Stimulated activated naive B cell treated with anti-CD40 and anti-IgM and Interleukin-4, amounts not matched to agents 10 μg/mL and 1 μg/mL and 100 μg/mL, for 72 hours (primary cell): ENCODE results near the gene ZDHHC20.
A peak's percentile ranks its signal among the peaks of the same experiment; 100 is the strongest.

Experiments used
- ATAC-seq, 2 donors: fragments of 150-1000 bp; cut with Tn5 transposase; replicated peaks; 2 replicates each; pipeline ENCODE4 v1.10.0; 2021; ENCODE audit warnings: moderate library complexity in 1 of 2
- DNase-seq: peaks from one replicate; pipeline ENCODE4 v3.0.0; 2021
- H3K27ac Mint-ChIP-seq: one replicate; pipeline ENCODE4 v1.8.0; 2022; ENCODE audit warnings: mild to moderate bottlenecking, mixed read lengths
- H3K27me3 Mint-ChIP-seq, 2 donors: one replicate each; pipeline ENCODE4 v1.8.0; 2022; ENCODE audit warnings: mixed read lengths in 2 of 2
- H3K36me3 Mint-ChIP-seq, 2 donors: one replicate each; pipeline ENCODE4 v1.8.0; 2022; ENCODE audit warnings: mixed read lengths in 2 of 2, mild to moderate bottlenecking in 1 of 2
- H3K4me1 Mint-ChIP-seq, 2 donors: one replicate each; pipeline ENCODE4 v1.8.0; 2022; ENCODE audit warnings: mixed read lengths in 2 of 2, mild to moderate bottlenecking in 1 of 2
- H3K4me3 Mint-ChIP-seq, 2 donors: one replicate each; pipeline ENCODE4 v1.8.0; 2022; ENCODE audit warnings: mild to moderate bottlenecking in 2 of 2, mixed read lengths in 2 of 2, moderate library complexity in 1 of 2
- H3K9me3 Mint-ChIP-seq, 2 donors: one replicate each; pipeline ENCODE4 v1.8.0; 2022; ENCODE audit warnings: mixed read lengths in 2 of 2, mild to moderate bottlenecking in 1 of 2

The ZDHHC20 gene

DNA sequence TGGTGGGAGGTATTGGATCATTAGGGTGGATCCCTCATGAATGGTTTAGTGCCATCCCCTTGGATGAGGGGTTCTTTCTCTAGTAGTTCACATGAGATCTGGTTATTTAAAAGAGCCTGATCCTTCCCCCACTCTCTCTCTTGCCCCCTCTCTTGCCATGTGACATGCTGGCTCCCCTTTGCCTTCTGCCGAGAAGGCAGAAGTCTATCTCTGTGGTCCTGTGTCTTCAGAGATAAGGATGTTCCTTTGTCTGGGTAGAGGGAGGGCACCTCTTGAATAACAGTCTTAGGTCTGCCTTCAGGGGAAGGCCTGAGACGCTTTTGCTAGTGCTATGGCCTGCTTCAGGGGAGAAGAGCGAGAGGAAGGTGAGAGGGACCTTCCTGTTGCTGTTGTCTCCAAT, 2.0 kb upstream of the ZDHHC20 start:
- ATAC-seq, result no peak
- no peak overlapping the region for H3K27ac Mint-ChIP-seq
- H3K9me3 Mint-ChIP-seq, result no peaks in the 10 kb centered on the region
- H3K4me3 Mint-ChIP-seq, result peak overlapping the region in 1 of 2 donors; percentile 25
- peaks cover 10 to 20% of the 10 kb centered on the region in 2 donors for H3K4me1 Mint-ChIP-seq
- no peak for DNase-seq
- peaks cover 0 to 3% of the 10 kb centered on the region in 2 donors for H3K36me3 Mint-ChIP-seq
- no peaks in the 10 kb centered on the region for H3K27me3 Mint-ChIP-seq

DNA sequence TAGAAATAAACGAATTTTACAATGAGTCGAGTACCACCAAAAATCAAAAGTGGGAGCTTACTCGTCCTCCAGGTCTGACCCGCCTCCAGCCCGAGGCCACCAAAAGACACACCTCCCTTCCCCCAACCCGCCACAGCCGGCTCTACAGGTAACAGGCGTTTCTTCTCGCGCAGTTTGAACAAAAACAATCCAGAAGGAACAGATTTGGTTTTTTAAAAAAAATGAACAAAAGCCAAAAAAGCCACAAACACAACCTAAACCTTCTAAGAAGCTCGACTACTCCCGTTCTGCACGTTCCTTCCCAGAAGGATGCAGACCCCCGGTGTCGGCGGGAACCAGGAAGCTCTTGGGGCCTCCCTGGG, 671 bp downstream of the ZDHHC20 start:
- DNase-seq (peak; percentile 9), ATAC-seq (peak; percentile 35 to 48)
- H3K36me3 Mint-ChIP-seq, result peaks cover 4 to 11% of the 10 kb centered on the region in 2 donors
- peak overlapping the region; percentile 95 for H3K27ac Mint-ChIP-seq
- H3K4me1 Mint-ChIP-seq, result peaks cover 12 to 33% of the 10 kb centered on the region in 2 donors
- peak overlapping the region; percentile 90 to 96 for H3K4me3 Mint-ChIP-seq
- no peaks in the 10 kb centered on the region for H3K9me3 Mint-ChIP-seq
- H3K27me3 Mint-ChIP-seq, result no peaks in the 10 kb centered on the region

DNA sequence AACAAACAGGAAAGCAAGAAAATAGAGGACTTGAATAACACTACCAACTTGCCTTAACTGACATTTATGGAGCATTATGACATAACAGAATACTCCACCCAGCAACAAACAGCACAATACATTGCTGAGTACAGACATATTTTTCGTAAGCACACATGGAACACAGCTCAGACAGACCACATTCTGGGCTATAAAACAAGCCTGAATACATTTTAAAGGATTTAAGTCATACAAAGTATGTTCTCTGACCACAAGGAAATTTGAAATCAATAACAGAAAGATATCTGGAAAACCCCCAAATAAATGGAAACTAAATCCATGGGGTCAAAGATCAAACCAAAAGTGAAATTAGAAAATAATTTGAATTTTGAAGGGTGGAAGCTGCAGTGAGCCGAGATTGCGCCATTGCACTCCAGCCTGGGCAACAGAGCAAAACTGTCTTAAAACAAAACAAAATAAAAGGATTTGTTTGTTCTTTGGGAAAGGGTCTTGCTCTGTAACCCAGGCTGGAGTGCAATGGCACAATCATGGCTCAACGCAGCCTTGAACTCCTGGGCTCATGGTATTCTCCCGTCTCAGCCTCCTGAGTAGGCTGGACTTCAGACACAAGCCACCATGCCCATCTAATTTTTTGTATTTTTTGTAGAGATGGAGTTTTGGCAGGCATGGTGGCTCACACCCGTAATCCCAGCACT, 5.6 kb downstream of the ZDHHC20 start:
- Mint-ChIP-seq H3K27ac (no peak overlapping the region), H3K4me3 (no peak overlapping the region), H3K27me3 (no peaks in the 10 kb centered on the region), H3K9me3 (peaks cover 3 to 5% of the 10 kb centered on the region in 2 donors), H3K36me3 (peaks cover 5 to 21% of the 10 kb centered on the region in 2 donors), H3K4me1 (peaks cover 16 to 37% of the 10 kb centered on the region in 2 donors)
- ATAC-seq, result no peak
- DNase-seq, result no peak

DNA sequence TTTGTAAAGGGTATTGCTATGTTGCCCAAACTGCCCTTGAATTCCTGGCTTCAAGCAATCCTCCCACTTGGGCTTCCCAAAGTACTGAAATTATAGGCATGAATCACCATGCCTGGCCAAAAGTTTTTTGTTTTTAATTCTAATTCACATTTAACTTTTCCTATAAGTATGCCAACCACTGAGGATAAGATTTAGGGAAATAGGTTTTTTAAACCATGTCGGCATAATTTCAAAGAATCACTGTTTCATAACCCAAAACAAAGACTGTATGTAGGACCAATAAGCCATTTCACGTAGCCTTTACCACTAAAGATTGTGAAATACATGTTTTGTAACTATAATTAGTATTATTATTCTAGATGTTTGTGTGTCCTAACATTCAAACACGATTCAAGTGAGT, 8.2 kb downstream of the ZDHHC20 start:
- Mint-ChIP-seq H3K4me1 (peaks cover 10 to 30% of the 10 kb centered on the region in 2 donors), H3K36me3 (peaks cover 6 to 26% of the 10 kb centered on the region in 2 donors), H3K4me3 (no peak overlapping the region), H3K27me3 (no peaks in the 10 kb centered on the region), H3K9me3 (peaks cover 3 to 5% of the 10 kb centered on the region in 2 donors), H3K27ac (no peak overlapping the region)
- ATAC-seq (no peak), DNase-seq (no peak)

DNA sequence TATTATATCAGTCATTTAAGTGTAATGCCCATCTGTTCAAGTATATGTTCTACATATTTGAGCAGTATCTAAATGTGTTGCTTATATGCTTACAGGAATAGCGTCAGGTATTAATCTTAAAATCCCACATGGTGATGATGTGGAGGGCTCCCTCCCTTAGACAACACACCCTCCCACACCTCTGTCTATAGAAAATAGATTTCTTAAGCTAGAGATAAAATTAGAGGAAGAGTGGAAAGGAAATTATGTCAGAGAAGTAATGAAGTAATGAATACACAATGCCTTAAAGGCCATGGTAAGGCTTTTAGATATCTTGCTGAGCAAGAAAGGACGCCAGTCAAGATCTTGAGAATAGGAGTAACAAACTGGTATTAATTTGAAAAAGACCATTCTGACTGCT, 12.4 kb downstream of the ZDHHC20 start:
- Mint-ChIP-seq H3K9me3 (peaks cover 0 to 2% of the 10 kb centered on the region in 2 donors), H3K27ac (no peak overlapping the region), H3K4me1 (peaks cover 19 to 41% of the 10 kb centered on the region in 2 donors), H3K36me3 (peaks cover 1 to 13% of the 10 kb centered on the region in 2 donors), H3K27me3 (no peaks in the 10 kb centered on the region), H3K4me3 (no peak overlapping the region)
- ATAC-seq (no peak), DNase-seq (no peak)

DNA sequence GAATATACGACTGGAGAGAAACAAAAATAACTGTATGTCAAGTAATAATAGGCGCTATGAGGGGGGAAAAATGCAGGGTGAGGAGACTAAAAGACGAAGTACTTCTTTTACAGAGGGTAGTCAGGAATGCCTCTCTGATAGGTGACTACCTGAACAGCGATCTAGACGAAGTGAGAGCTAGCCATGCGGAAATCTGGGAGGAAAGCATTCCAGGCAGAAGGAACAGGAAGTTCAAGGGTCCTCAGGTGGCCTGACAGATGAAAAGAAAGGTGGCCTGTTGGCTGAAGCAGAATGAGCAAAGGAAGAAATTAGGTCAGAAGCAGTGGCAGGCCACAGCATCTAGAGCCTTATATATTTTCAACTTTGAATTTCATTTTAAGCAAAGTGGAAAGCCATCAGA, 13.3 kb downstream of the ZDHHC20 start:
- H3K9me3 Mint-ChIP-seq, result peaks cover 0 to 2% of the 10 kb centered on the region in 2 donors
- ATAC-seq (no peak), DNase-seq (no peak)
- H3K36me3 Mint-ChIP-seq, result peaks cover 1 to 13% of the 10 kb centered on the region in 2 donors
- no peak overlapping the region for H3K27ac Mint-ChIP-seq
- no peak overlapping the region for H3K4me3 Mint-ChIP-seq
- H3K4me1 Mint-ChIP-seq, result peaks cover 20 to 48% of the 10 kb centered on the region in 2 donors
- H3K27me3 Mint-ChIP-seq, result no peaks in the 10 kb centered on the region

DNA sequence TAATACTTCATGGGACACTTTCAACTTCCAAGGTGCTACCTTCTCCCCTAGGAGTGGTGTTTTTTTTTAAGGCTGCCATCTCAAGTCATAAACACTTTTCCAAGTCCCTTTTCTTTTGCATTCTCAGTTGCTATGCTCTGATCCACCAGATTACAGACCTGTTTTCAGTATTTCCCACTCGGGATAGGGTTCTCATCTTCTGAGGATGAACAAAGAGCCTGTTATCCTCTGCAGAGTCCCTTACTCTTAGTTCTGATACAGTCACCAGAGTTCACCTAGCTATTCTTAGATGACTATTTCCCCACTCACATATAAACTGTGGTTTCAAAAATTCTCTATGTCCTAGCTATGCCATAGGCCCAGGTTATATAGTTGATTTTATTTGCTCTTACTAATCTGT, 15.9 kb downstream of the ZDHHC20 start:
- Mint-ChIP-seq H3K36me3 (peaks cover 8 to 19% of the 10 kb centered on the region in 2 donors), H3K4me1 (peaks cover 19 to 47% of the 10 kb centered on the region in 2 donors), H3K4me3 (no peak overlapping the region), H3K9me3 (peaks cover 4% of the 10 kb centered on the region in 2 donors), H3K27me3 (no peaks in the 10 kb centered on the region), H3K27ac (peak overlapping the region; percentile 56)
- DNase-seq, result no peak
- ATAC-seq, result no peak

DNA sequence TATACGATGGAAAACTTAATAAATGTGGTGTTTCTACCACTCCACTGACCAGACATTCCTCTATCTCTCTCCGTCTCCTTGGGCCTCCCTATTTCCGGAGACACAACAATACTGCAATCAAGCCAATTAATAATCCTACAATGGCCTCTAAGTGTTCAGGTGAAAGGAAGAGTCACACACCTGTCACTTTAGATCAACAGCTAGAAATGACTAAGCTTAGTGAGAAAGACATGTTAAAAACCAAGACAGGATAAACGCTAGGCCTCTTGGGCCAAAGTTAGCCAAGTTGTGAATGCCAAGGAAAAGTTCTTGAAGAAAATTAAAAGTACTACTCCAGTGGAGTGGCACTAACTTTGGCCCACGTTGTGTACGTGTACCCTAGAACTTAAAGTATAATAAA, 22.5 kb downstream of the ZDHHC20 start:
- peak overlapping the region in 1 of 2 donors; percentile 43 for H3K4me3 Mint-ChIP-seq
- peaks cover 17 to 22% of the 10 kb centered on the region in 2 donors for H3K36me3 Mint-ChIP-seq
- H3K27me3 Mint-ChIP-seq, result no peaks in the 10 kb centered on the region
- ATAC-seq (no peak), DNase-seq (no peak)
- peaks cover 5% of the 10 kb centered on the region in 2 donors for H3K9me3 Mint-ChIP-seq
- peak overlapping the region; percentile 85 for H3K27ac Mint-ChIP-seq
- peaks cover 19 to 41% of the 10 kb centered on the region in 2 donors for H3K4me1 Mint-ChIP-seq

DNA sequence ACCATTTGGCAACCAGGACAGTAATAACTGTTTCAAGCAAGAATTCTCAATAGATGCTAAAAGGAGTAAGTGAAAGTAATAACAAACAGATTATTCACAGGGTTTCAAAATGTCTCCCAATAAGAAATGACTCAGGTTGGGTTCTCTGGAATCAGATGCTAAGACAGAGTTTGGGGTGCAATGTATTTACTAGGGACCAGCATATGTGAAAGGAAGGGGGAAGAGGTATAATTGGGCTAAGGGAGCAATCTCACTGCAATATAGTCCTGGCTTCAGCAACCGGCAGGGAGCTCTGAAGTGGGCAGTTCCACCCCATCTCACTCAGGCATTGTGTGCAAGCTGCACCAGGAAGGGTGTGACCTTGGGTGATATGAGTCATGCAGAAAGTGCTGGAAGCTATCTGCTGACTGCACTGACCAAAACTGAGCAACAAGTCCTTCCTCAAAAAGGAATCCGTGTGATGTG, 23.4 kb downstream of the ZDHHC20 start:
- H3K9me3 Mint-ChIP-seq, result peaks cover 10 to 11% of the 10 kb centered on the region in 2 donors
- H3K27me3 Mint-ChIP-seq, result no peaks in the 10 kb centered on the region
- H3K36me3 Mint-ChIP-seq, result peaks cover 22 to 27% of the 10 kb centered on the region in 2 donors
- H3K4me1 Mint-ChIP-seq, result peaks cover 19 to 42% of the 10 kb centered on the region in 2 donors
- DNase-seq (peak; percentile 69), ATAC-seq (peak; percentile 100)
- H3K27ac Mint-ChIP-seq, result peak overlapping the region; percentile 85
- peak overlapping the region; percentile 36 to 57 for H3K4me3 Mint-ChIP-seq

DNA sequence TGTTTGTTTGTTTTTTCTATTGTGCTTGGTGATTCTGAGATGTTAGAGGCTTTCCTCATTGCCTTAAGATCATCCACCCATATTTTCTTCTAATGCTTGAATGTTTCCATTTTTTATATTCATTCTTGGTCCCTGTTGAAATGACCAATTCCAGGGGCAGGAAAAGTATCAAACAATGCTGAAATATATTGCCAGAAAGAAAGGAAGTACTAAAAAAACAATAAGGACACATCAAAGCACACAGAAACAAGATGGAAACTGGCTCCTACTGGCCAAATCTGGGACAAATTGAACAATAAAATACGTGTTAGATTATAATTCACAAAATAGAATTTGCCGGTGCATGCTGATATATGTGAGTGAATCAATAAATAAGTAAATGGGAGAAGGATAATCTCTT, 23.9 kb downstream of the ZDHHC20 start:
- Mint-ChIP-seq H3K27me3 (no peaks in the 10 kb centered on the region), H3K4me3 (peak overlapping the region; percentile 36 to 57), H3K36me3 (peaks cover 27 to 32% of the 10 kb centered on the region in 2 donors), H3K27ac (peak overlapping the region; percentile 85), H3K9me3 (peaks cover 15% of the 10 kb centered on the region in 2 donors), H3K4me1 (peaks cover 20 to 46% of the 10 kb centered on the region in 2 donors)
- DNase-seq (no peak), ATAC-seq (no peak)

DNA sequence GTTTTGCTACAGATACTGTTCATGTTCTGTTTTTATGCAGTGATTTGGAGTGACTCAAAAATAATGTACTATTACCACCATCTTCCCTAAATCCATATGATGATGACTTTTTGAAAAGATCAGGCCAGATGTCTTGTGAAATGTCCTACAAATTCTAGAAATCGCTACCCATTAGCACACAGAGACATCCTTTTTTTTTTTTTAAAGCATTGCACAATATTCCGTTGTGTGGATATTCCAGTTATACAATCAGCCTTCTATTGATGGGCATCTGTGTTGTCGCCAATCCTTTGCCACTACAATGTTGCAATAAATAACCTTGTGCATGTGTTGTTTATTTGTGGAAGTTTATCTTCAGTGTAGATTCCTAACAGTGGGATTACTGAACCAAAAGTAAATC, 24.5 kb downstream of the ZDHHC20 start:
- DNase-seq (no peak), ATAC-seq (no peak)
- H3K4me3 Mint-ChIP-seq, result no peak overlapping the region
- H3K4me1 Mint-ChIP-seq, result peaks cover 21 to 52% of the 10 kb centered on the region in 2 donors
- no peak overlapping the region for H3K27ac Mint-ChIP-seq
- peaks cover 21 to 22% of the 10 kb centered on the region in 2 donors for H3K9me3 Mint-ChIP-seq
- H3K27me3 Mint-ChIP-seq, result no peaks in the 10 kb centered on the region
- H3K36me3 Mint-ChIP-seq, result peaks cover 33 to 38% of the 10 kb centered on the region in 2 donors

DNA sequence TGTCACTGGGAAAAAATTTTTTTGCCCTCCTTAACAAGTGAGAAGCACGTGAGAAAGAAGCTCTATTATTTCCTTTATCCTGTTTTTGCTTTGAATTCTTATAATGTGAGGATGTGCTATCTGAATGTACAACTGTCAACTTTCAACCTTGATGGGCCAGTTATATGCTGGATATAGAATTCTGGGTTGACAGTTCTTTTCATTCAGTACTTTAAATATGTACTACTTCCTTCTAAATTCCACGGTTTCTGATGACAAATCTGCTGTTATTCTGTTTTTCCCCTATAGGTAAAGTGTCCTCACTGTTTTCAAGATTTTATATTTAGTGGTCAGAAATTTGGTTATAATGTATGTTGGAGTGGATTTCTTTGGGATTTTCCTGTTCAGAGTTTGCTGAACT, 29.9 kb downstream of the ZDHHC20 start:
- DNase-seq, result no peak
- H3K4me3 Mint-ChIP-seq, result no peak overlapping the region
- no peak overlapping the region for H3K27ac Mint-ChIP-seq
- peaks cover 26 to 36% of the 10 kb centered on the region in 2 donors for H3K36me3 Mint-ChIP-seq
- peaks cover 24 to 28% of the 10 kb centered on the region in 2 donors for H3K9me3 Mint-ChIP-seq
- ATAC-seq, result no peak
- no peaks in the 10 kb centered on the region for H3K27me3 Mint-ChIP-seq
- H3K4me1 Mint-ChIP-seq, result peaks cover 12 to 43% of the 10 kb centered on the region in 2 donors

DNA sequence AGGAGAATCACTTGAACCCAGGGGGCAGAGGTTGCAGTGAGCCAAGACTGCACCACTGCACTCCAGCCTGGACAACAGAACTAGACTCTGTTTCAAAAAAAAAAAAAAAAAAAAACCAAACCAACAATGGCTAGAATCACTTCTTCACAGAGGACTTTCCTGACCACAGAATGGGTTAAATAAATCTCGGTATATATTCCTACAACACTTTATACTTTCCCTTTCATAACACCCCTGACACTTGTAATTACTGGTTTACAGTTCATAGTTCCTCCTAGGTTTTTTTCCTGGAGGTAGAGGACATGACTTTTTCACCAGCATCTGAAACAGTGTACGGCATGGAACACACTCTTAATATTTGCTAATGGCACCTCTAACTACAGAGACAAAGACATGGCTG, 31.4 kb downstream of the ZDHHC20 start:
- Mint-ChIP-seq H3K36me3 (peaks cover 29 to 42% of the 10 kb centered on the region in 2 donors), H3K27me3 (no peaks in the 10 kb centered on the region), H3K9me3 (peaks cover 24 to 28% of the 10 kb centered on the region in 2 donors), H3K4me3 (no peak overlapping the region), H3K4me1 (peaks cover 15 to 49% of the 10 kb centered on the region in 2 donors), H3K27ac (peak overlapping the region; percentile 44)
- DNase-seq (no peak), ATAC-seq (peak in 1 of 2 donors; percentile 46)

DNA sequence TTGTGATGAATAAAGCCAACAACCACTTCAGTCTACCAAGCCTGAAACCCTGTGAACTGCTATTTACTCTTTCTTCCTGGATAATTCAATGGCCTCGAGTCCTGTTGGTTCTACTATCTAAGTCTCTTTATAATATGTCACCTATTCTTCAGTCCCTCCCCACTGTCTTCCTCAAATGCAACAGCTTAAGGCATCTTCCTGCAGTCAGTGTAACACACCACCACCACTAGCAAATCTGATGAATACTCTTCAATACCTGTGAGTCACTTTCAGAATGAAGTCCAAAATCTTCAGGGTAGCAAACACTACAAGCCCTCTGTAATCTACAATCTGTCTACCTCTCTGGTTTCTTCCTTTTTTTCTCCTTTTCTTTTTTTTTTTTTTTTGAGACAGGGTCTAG, 32.9 kb downstream of the ZDHHC20 start:
- Mint-ChIP-seq H3K36me3 (peaks cover 29 to 44% of the 10 kb centered on the region in 2 donors), H3K9me3 (peaks cover 24 to 28% of the 10 kb centered on the region in 2 donors), H3K27me3 (no peaks in the 10 kb centered on the region), H3K27ac (no peak overlapping the region), H3K4me1 (peaks cover 17 to 45% of the 10 kb centered on the region in 2 donors), H3K4me3 (no peak overlapping the region)
- ATAC-seq, result no peak
- DNase-seq, result no peak

DNA sequence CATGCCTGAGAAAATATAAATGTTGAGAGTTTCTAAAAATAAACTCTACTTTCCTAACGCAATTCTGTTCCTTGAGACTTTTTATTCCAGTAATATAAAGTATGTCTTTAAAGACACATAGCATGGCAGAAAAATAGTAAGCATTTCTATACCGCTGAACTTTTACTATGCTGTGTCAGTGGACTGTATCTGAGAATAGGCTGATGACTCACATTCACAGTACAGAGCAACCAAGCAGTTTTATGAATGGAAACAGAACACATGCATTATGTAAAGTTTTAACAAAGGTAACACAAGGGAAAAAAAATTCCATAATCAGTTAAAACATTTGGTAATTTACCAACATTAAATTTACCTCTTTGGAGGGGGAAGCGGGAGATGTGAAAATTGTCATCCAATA, 38.4 kb downstream of the ZDHHC20 start:
- DNase-seq (no peak), ATAC-seq (peak; percentile 42 to 54)
- no peak overlapping the region for H3K27ac Mint-ChIP-seq
- no peaks in the 10 kb centered on the region for H3K9me3 Mint-ChIP-seq
- H3K36me3 Mint-ChIP-seq, result peaks cover 5 to 9% of the 10 kb centered on the region in 2 donors
- no peak overlapping the region for H3K4me3 Mint-ChIP-seq
- H3K4me1 Mint-ChIP-seq, result peaks cover 5 to 12% of the 10 kb centered on the region in 2 donors
- no peaks in the 10 kb centered on the region for H3K27me3 Mint-ChIP-seq
